ENCODE results near the gene CEP128. TPM values are rescaled to one million over a fixed set of nuclear protein-coding genes. Genes with fewer than 3 reads are reported as not detected.

The CEP128 gene
- total and polyA plus RNA-seq, 2 experiments from 2014 or later = 2.4 to 5.2 TPM

DNA sequence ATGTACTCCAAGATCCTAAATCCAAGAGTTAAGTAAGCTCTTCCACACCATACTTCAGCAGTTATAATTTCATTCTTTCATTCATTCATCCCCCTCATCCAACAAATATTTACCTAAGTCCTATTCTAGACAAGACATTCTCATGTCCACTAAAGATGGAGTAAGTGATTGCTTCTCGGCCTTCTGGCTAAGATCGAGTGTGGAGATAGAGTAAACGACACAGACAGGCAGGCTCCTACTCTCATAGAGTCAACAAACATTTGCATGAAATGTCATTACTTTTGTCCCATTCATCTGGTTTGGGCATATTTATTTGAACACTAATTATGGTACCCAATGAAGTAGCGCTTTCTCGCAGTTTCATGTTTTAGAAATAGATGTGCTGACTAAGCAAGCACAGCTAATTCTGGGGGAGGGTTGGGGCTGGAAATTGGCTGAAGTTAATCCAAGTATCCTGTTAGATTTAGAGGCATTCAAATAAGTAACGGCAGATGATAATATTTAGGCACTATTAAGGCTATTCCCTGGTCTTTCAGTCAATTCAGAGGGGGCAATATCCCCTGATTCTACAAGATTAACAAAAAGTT lies 176.5 kb downstream of the CEP128 start:
- Histone ChIP-seq H3K9me3 (ENCODE audit: low read depth) (no peaks in the 10 kb centered on the region), H3K9me2 (ENCODE audit: insufficient read depth) (no peaks in the 10 kb centered on the region; the same call in 1 of the 2 replicates), H3K79me2 (ENCODE audit: insufficient read depth) (no peaks in the 10 kb centered on the region), H3K4me2 (ENCODE audit: unreplicated experiment) (no peak overlapping the region), H3K27me3 (replicated peaks; ENCODE audit: insufficient read depth) (no peaks in the 10 kb centered on the region), H2AFZ (no peak overlapping the region), H3K9ac (no peak overlapping the region), H4K20me1 (ENCODE audit: insufficient read depth) (no peaks in the 10 kb centered on the region), H3K4me3 (no peak overlapping the region), H3K27ac (no peak overlapping the region), H3K4me1 (ENCODE audit: insufficient read depth) (peaks cover 8% of the 10 kb centered on the region), H3K36me3 (ENCODE audit: low read depth) (no peaks in the 10 kb centered on the region), H3F3A (ENCODE audit: insufficient read depth) (peaks cover under 1% of the 10 kb centered on the region; the same call in 1 of the 2 replicates)
- in situ Hi-C loops (cut with MboI) = no loop called here
- no peak for DNase-seq
- WGBS, 2 experiments (ENCODE audit: low coverage in 1 of 2, low lambda C conversion rate in 2 of 2, missing lambda C conversion rate in 2 of 2) = 95 to 99% methylated on average over 6 of the region's 6 CpGs
- TF ChIP-seq EZH2phosphoT487 (IDR thresholded peaks at IDR 0.05; ENCODE audit: insufficient read depth, low read depth) (no peak), EZH2 (IDR thresholded peaks at IDR 0.05; ENCODE audit: insufficient read depth, poor library complexity, severe bottlenecking) (no peak)

- no peak for TF ChIP-seq EZH2 (IDR thresholded peaks at IDR 0.05; ENCODE audit: insufficient read depth, poor library complexity, severe bottlenecking)
- TF ChIP-seq EZH2phosphoT487 (IDR thresholded peaks at IDR 0.05; ENCODE audit: insufficient read depth, low read depth) = no peak
- Histone ChIP-seq H3F3A (ENCODE audit: insufficient read depth) (no peaks in the 10 kb centered on the region; the same call in 1 of the 2 replicates), H3K36me3 (ENCODE audit: low read depth) (no peaks in the 10 kb centered on the region), H3K4me2 (ENCODE audit: unreplicated experiment) (no peak overlapping the region), H3K9ac (no peak overlapping the region), H3K9me2 (ENCODE audit: insufficient read depth) (no peaks in the 10 kb centered on the region; the same call in 1 of the 2 replicates), H4K20me1 (ENCODE audit: insufficient read depth) (no peaks in the 10 kb centered on the region), H3K27ac (no peak overlapping the region), H3K4me3 (no peak overlapping the region), H3K4me1 (ENCODE audit: insufficient read depth) (peaks cover 7% of the 10 kb centered on the region), H3K9me3 (ENCODE audit: low read depth) (no peaks in the 10 kb centered on the region), H3K79me2 (ENCODE audit: insufficient read depth) (no peaks in the 10 kb centered on the region), H2AFZ (no peak overlapping the region), H3K27me3 (replicated peaks; ENCODE audit: insufficient read depth) (no peaks in the 10 kb centered on the region)
- 100% methylated on average over 1 of the region's 1 CpG for WGBS, 2 experiments (ENCODE audit: low coverage in 1 of 2, low lambda C conversion rate in 2 of 2, missing lambda C conversion rate in 2 of 2)
- no peak for DNase-seq
- in situ Hi-C loops (cut with MboI) = no loop called here
Measured at GRCh38 chr14:80764496-80764895, 177.0 kb downstream of the CEP128 start.

GRCh38 chr14:80762641-80763228 lies 178.8 kb downstream of the CEP128 start:
- Histone ChIP-seq H4K20me1 (ENCODE audit: insufficient read depth) (no peaks in the 10 kb centered on the region), H3K4me2 (ENCODE audit: unreplicated experiment) (no peak overlapping the region), H3F3A (ENCODE audit: insufficient read depth) (no peaks in the 10 kb centered on the region; the same call in 1 of the 2 replicates), H3K9me2 (ENCODE audit: insufficient read depth) (peaks cover 4% of the 10 kb centered on the region; the same call in 1 of the 2 replicates), H3K4me3 (no peak overlapping the region), H3K4me1 (ENCODE audit: insufficient read depth) (peaks cover 7% of the 10 kb centered on the region), H2AFZ (peak overlapping the region; percentile 23), H3K9ac (no peak overlapping the region), H3K27ac (no peak overlapping the region), H3K9me3 (ENCODE audit: low read depth) (no peaks in the 10 kb centered on the region), H3K79me2 (ENCODE audit: insufficient read depth) (no peaks in the 10 kb centered on the region), H3K27me3 (replicated peaks; ENCODE audit: insufficient read depth) (no peaks in the 10 kb centered on the region), H3K36me3 (ENCODE audit: low read depth) (no peaks in the 10 kb centered on the region)
- 82 to 86% methylated on average over 3 of the region's 3 CpGs for WGBS, 2 experiments (ENCODE audit: low coverage in 1 of 2, low lambda C conversion rate in 2 of 2, missing lambda C conversion rate in 2 of 2)
- TF ChIP-seq EZH2 (IDR thresholded peaks at IDR 0.05; ENCODE audit: insufficient read depth, poor library complexity, severe bottlenecking) = no peak
- no peak for TF ChIP-seq EZH2phosphoT487 (IDR thresholded peaks at IDR 0.05; ENCODE audit: insufficient read depth, low read depth)
- in situ Hi-C loops (cut with MboI) = no loop called here
- peak; percentile 12 for DNase-seq

GRCh38 chr14:80754696-80755095 lies 186.8 kb downstream of the CEP128 start:
- in situ Hi-C loops (cut with MboI) = no loop called here
- no peaks in the 10 kb centered on the region for H3K9me3 ChIP-seq (ENCODE audit: low read depth)
- no peak overlapping the region for H2AFZ ChIP-seq
- no peak overlapping the region for H3K4me2 ChIP-seq (ENCODE audit: unreplicated experiment)
- TF ChIP-seq EZH2 (IDR thresholded peaks at IDR 0.05; ENCODE audit: insufficient read depth, poor library complexity, severe bottlenecking) = no peak
- no peak for TF ChIP-seq EZH2phosphoT487 (IDR thresholded peaks at IDR 0.05; ENCODE audit: insufficient read depth, low read depth)
- H4K20me1 ChIP-seq (ENCODE audit: insufficient read depth) = no peaks in the 10 kb centered on the region
- no peaks in the 10 kb centered on the region for H3F3A ChIP-seq (ENCODE audit: insufficient read depth)
- no peak overlapping the region for H3K27ac ChIP-seq
- H3K9me2 ChIP-seq (ENCODE audit: insufficient read depth) = peaks cover 4% of the 10 kb centered on the region; the same call in 1 of the 2 replicates
- H3K36me3 ChIP-seq (ENCODE audit: low read depth) = no peaks in the 10 kb centered on the region
- peaks cover 9% of the 10 kb centered on the region; the same call in 1 of the 2 replicates for H3K4me1 ChIP-seq (ENCODE audit: insufficient read depth)
- H3K9ac ChIP-seq = no peak overlapping the region
- no peaks in the 10 kb centered on the region for H3K79me2 ChIP-seq (ENCODE audit: insufficient read depth)
- no peak for DNase-seq
- H3K4me3 ChIP-seq = no peak overlapping the region
- H3K27me3 ChIP-seq (replicated peaks; ENCODE audit: insufficient read depth) = no peaks in the 10 kb centered on the region
- WGBS, 2 experiments (ENCODE audit: low coverage in 1 of 2, low lambda C conversion rate in 2 of 2, missing lambda C conversion rate in 2 of 2) = 98% methylated on average over 7 of the region's 7 CpGs
